OCI-LY3 (cell line): ENCODE results near the gene SNORC.

Source experiments
- H2AFZ ChIP-seq: fragments of 200-600, 300-600 bp; shearing (Covaris generic); 2 replicates; pipeline ENCODE4 v1.6.0; 2014; ENCODE audit warnings: antibody characterized with exemption, low read depth, low read length
- H3K27ac ChIP-seq: fragments of 200-600, 300-600 bp; sonication (generic); 2 replicates; pipeline ENCODE4 v1.5.1; 2014; ENCODE audit warnings: mild to moderate bottlenecking, low read length, moderate library complexity, mixed read lengths
- H3K27me3 ChIP-seq: fragments of 200-600, 300-600 bp; sonication (generic); 2 replicates; pipeline ENCODE4 v1.6.1; 2014; ENCODE audit warnings: low read depth, low read length, mixed read lengths
- H3K36me3 ChIP-seq: fragments of 200-600, 300-600 bp; sonication (generic); replicated peaks from 2 replicates; pipeline ENCODE3; 2014; ENCODE audit warnings: low read depth, low read length, mixed read lengths
- H3K4me1 ChIP-seq: fragments of 300-600, 200-600 bp; sonication (generic); 2 replicates; pipeline ENCODE4 v1.6.1; 2014; ENCODE audit warnings: low read length, mixed read lengths
- H3K4me2 ChIP-seq: fragments of 200-600, 300-600 bp; sonication (generic); 2 replicates; pipeline ENCODE4 v1.6.1; 2014; ENCODE audit warnings: low read length, mixed read lengths
- H3K4me3 ChIP-seq: fragments of 300-600, 200-600 bp; sonication (generic); 2 replicates; pipeline ENCODE4 v1.5.1; 2014; ENCODE audit warnings: antibody characterized with exemption, mild to moderate bottlenecking, low read length, moderate library complexity
- H3K79me2 ChIP-seq: fragments of 300-600, 200-600 bp; shearing (Covaris generic); 2 replicates; pipeline ENCODE4 v1.6.1; 2014; ENCODE audit warnings: mild to moderate bottlenecking, low read length, mixed read lengths
- H3K9ac ChIP-seq: fragments of 300-600, 200-600 bp; shearing (Covaris generic); 2 replicates; pipeline ENCODE4 v1.6.0; 2014; ENCODE audit warnings: mild to moderate bottlenecking, low read length, moderate library complexity
- H3K9me3 ChIP-seq: fragments of 200-600, 300-600 bp; shearing (Covaris generic); 2 replicates; pipeline ENCODE4 v1.6.1; 2014; ENCODE audit warnings: low read length, mixed read lengths; ENCODE audit not compliant: insufficient read depth
- H4K20me1 ChIP-seq: fragments of 200-600, 300-600 bp; sonication (generic); 2 replicates; pipeline ENCODE4 v1.6.1; 2016; ENCODE audit warnings: low read length, mixed read lengths; ENCODE audit not compliant: insufficient read depth
- EZH2phosphoT487 ChIP-seq: fragments of 200-600 bp; shearing (Covaris generic); IDR thresholded peaks from 2 replicates; pipeline ENCODE4 v1.6.1; 2018; ENCODE audit warnings: antibody characterized with exemption, mixed run types, low read depth
- TF ChIP-seq, protein P1 (sequence below): fragments of 200-600, 300-600 bp; sonication (generic); IDR thresholded peaks from 2 replicates; pipeline ENCODE4 v1.5.1; 2014; ENCODE audit warnings: antibody characterized with exemption, low read length, low read depth

SNORC gene

DNA sequence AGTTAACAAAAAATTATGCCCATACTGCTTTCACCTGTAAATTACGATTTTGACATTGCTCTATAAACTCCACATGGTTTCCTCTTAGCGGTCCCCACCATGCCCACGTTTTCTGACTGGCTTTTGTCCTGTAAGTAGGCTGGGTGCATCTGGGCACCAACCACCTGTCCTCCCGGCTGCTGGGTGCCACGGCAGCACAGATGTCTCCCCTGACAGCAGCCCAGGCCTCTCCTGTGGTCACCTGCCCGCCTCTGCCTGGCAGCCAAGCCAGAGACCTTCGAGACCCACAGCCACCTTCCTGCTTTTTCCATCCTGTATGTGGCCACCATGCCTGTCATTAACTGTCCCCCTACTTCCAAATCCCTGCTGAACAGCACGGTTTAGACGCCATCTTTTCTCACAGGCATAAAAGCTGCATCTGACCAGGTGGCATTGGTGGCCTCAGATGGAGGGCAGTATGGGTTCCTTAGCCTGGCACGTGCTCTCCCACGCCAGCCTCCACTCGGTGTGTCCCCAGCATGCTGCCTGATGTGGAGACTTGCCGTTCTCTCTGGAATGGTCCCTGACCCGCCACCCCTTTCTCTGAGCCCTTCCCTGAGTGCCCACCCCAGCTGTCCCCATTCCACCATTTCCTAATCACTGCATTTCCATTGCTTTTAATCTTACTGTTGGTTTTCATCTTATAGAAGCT, 18.9 kb downstream of the SNORC start:
- no peaks in the 10 kb centered on the region for H3K36me3 ChIP-seq
- no peaks in the 10 kb centered on the region for H3K4me1 ChIP-seq
- H3K4me2 ChIP-seq, result no peak overlapping the region
- H3K27me3 ChIP-seq, result no peaks in the 10 kb centered on the region
- no peaks in the 10 kb centered on the region for H3K79me2 ChIP-seq
- TF ChIP-seq, protein P1, sequence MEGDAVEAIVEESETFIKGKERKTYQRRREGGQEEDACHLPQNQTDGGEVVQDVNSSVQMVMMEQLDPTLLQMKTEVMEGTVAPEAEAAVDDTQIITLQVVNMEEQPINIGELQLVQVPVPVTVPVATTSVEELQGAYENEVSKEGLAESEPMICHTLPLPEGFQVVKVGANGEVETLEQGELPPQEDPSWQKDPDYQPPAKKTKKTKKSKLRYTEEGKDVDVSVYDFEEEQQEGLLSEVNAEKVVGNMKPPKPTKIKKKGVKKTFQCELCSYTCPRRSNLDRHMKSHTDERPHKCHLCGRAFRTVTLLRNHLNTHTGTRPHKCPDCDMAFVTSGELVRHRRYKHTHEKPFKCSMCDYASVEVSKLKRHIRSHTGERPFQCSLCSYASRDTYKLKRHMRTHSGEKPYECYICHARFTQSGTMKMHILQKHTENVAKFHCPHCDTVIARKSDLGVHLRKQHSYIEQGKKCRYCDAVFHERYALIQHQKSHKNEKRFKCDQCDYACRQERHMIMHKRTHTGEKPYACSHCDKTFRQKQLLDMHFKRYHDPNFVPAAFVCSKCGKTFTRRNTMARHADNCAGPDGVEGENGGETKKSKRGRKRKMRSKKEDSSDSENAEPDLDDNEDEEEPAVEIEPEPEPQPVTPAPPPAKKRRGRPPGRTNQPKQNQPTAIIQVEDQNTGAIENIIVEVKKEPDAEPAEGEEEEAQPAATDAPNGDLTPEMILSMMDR, result no peak
- TF ChIP-seq EZH2phosphoT487, result no peak
- H4K20me1 ChIP-seq, result no peaks in the 10 kb centered on the region
- H3K9me3 ChIP-seq, result no peaks in the 10 kb centered on the region
- no peak overlapping the region for H2AFZ ChIP-seq
- H3K27ac ChIP-seq, result no peak overlapping the region
- no peak overlapping the region for H3K4me3 ChIP-seq
- H3K9ac ChIP-seq, result no peak overlapping the region

DNA sequence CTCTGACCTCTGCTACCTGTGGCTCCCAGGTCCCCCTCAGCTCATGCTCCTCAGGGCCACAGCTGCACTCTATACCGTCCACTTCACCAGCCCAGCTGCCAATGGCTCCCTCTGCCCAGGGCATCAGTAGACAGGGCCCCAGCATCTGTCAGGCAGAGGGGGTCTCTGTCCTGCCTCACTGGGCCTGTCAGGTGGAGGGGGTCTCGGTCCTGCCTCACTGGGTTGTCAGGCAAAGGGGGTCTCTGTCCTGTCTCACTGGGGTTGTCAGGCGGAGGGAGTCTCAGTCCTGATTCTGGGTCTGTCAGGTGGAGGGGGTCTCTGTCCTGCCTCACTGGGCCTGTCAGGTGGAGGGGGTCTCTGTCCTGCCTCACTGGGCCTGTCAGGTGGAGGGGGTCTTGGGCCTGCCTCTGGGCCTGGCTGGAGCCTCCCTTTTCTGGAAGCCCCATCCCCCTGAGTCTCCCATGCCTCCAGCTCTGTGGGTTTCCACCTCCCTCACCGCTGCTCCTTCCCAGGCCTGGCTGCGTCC, 19.9 kb downstream of the SNORC start:
- no peaks in the 10 kb centered on the region for H3K9me3 ChIP-seq
- no peak overlapping the region for H3K27ac ChIP-seq
- no peak overlapping the region for H3K9ac ChIP-seq
- H2AFZ ChIP-seq, result no peak overlapping the region
- H3K4me1 ChIP-seq, result no peaks in the 10 kb centered on the region
- H3K4me2 ChIP-seq, result no peak overlapping the region
- H3K4me3 ChIP-seq, result no peak overlapping the region
- no peaks in the 10 kb centered on the region for H3K27me3 ChIP-seq
- no peaks in the 10 kb centered on the region for H3K79me2 ChIP-seq
- no peaks in the 10 kb centered on the region for H3K36me3 ChIP-seq
- TF ChIP-seq, protein P1, result no peak
- no peak for TF ChIP-seq EZH2phosphoT487
- H4K20me1 ChIP-seq, result no peaks in the 10 kb centered on the region

DNA sequence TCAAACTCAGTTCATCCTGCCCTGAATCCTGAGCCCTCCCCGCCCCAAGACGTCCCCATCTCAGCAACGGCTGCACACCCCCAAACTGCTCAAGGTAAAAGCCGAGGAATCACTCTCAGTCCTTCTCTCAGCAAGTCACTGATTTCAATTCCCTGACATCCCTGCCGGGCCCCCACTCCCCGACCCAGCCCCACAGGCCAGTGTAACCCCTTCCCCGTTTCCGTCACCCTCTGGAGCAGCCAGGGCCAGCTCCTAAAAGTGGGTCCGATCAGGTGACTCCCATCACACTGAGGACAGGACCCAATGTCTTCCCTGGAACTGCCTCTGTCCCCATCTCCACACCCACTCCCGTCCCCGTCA, 20.5 kb downstream of the SNORC start:
- H4K20me1 ChIP-seq, result no peaks in the 10 kb centered on the region

DNA sequence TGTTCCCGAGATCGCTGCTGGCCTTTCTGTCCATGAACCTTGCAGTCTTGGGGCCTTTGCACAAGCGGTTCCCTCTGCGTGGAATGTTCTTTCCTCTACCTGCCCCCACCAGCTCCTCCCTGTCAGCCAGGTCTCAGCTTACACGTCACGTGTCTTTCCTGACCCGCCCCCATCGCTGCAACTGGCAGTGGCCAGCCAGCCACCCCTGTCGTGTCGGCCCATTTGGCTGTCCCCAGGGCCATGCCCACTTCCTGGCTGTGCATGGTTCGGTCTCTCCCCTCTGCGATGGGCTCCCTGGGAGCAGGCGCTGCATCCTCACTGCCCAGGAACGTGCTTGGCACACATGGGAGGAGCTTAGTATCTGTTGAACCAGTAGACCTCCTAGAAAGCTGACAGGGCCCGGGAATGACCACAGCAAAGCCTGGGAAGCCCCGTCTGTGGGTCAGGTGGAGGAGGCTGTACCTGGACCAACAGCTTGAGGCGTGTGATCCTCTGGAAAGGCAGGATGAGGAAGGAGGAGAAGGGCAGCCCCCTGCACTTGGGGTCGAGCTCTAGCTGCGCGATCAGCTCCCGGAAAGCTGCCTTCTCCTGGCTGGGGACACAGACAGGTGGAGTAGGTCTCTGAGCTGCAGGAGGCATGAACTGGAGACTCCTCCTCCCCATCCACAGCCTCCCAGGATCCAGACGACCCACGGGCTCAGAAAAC, 21.0 kb downstream of the SNORC start:
- Histone ChIP-seq H3K4me2 (peak overlapping the region; percentile 52), H3K79me2 (no peaks in the 10 kb centered on the region), H4K20me1 (no peaks in the 10 kb centered on the region), H3K4me1 (no peaks in the 10 kb centered on the region), H3K27me3 (no peaks in the 10 kb centered on the region), H3K36me3 (no peaks in the 10 kb centered on the region), H2AFZ (no peak overlapping the region), H3K4me3 (peak overlapping the region; percentile 63), H3K9ac (no peak overlapping the region), H3K27ac (no peak overlapping the region), H3K9me3 (no peaks in the 10 kb centered on the region)
- TF ChIP-seq, protein P1, result no peak
- no peak for TF ChIP-seq EZH2phosphoT487

More for the DNA sequence above, 20.5 kb downstream of the SNORC start:
- H2AFZ ChIP-seq, result no peak overlapping the region
- H3K9ac ChIP-seq, result no peak overlapping the region
- no peak overlapping the region for H3K27ac ChIP-seq
- H3K9me3 ChIP-seq, result no peaks in the 10 kb centered on the region
- no peaks in the 10 kb centered on the region for H3K79me2 ChIP-seq
- no peaks in the 10 kb centered on the region for H3K4me1 ChIP-seq
- H3K4me2 ChIP-seq, result peak overlapping the region; percentile 52
- TF ChIP-seq EZH2phosphoT487, result no peak
- TF ChIP-seq, protein P1, result no peak
- no peaks in the 10 kb centered on the region for H3K36me3 ChIP-seq
- H3K27me3 ChIP-seq, result no peaks in the 10 kb centered on the region
- no peak overlapping the region for H3K4me3 ChIP-seq
